HTR-8/SVneo (cell line): ENCODE measurements around the gene PLK5.
"Not testable (repeated sequence)": the region's sequence is repeated elsewhere in the genome, so short reads cannot be mapped to it uniquely, and the experiment has no call there.

Experiments
- DNase-seq: peaks from one replicate; pipeline ENCODE4 v3.0.0; 2011; ENCODE audit warnings: low spot score, mixed read lengths; ENCODE audit not compliant: insufficient read length
- FAIRE-seq: peaks from 2 replicates; lab custom pipeline; 2011; peaks lifted over from hg19 to GRCh38; lab: Jason Lieb, UNC

The PLK5 gene, protein sequence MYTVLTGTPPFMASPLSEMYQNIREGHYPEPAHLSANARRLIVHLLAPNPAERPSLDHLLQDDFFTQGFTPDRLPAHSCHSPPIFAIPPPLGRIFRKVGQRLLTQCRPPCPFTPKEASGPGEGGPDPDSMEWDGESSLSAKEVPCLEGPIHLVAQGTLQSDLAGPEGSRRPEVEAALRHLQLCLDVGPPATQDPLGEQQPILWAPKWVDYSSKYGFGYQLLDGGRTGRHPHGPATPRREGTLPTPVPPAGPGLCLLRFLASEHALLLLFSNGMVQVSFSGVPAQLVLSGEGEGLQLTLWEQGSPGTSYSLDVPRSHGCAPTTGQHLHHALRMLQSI

DNA sequence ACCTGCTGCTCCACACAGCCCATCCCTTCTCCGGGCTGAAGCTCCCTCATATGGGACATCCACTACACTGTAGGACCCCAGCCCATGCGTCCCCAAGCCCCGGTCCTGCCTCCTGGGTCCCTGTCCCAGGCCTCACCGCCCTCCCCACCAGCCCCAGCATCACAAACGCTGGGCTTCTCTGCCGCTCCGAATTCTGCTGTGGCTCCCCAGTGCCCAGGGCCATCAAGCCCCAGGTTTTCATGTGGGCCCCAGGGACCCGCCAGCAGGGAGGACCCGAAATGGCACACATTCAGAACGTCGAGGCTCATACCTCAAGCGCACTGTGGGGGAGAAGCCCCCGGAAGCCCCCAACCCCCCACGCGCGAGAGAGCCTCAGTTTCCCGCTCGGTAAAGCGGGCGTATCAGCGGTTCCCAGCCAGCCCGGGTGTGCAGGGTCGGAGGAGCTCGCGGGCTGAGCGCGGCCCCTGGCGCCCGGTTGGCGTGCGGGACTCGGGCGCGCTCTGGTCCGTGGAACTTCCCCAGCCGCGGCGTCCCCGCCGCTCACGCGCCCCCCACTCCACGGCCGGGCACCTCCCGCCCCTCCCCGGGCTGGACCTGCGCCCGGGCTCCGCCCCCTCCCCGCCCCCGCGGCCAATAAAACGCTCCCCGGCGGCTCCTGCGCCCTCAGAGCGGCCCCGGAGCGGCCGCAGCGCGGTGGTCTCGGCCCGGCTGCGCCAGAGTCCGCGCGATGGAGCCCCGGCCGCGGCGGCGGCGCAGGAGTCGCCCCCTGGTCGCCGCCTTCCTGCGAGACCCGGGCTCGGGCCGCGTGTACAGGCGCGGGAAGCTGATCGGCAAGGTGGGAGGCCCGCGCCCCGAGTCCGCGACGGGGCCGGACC is at the start of gene PLK5:
TSS of gene PLK5 (plus strand) at position 666 of the 875 bp plus-strand sequence. CDS start 2,920 bp downstream, outside the sequence.
- no peak for FAIRE-seq

DNA sequence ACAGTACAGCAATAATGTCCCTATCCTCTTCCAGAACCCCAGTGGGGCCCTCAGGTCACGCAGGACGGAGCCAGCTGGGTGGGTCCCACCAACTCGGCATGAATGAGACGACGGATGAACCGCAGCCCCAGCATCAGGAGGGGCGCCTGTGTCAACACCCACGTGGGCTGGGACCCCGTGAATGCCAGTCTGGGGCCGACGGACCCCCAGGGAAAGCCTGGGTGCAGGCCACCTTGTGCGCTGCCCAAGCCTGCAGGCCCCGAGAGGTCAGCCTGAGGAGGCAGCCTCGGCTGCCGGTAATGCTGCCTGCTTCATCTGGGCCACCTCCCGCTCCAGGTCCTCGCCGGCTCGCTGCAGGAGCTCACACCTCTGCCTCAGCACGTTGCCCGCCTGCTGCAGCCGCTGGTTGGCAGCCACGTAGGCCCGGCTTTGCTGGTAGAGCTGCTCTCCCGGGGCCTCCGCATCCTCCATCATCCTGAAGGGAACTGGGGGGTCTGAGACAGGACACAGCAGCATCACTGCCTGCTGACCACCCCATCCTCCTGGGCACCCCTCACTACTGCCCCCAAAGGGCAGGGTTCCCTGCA is 49.0 kb upstream of the PLK5 start:
- no peak for DNase-seq
- FAIRE-seq: no peak

More for the DNA sequence above, at the start of gene PLK5:
- no peak for DNase-seq

DNA sequence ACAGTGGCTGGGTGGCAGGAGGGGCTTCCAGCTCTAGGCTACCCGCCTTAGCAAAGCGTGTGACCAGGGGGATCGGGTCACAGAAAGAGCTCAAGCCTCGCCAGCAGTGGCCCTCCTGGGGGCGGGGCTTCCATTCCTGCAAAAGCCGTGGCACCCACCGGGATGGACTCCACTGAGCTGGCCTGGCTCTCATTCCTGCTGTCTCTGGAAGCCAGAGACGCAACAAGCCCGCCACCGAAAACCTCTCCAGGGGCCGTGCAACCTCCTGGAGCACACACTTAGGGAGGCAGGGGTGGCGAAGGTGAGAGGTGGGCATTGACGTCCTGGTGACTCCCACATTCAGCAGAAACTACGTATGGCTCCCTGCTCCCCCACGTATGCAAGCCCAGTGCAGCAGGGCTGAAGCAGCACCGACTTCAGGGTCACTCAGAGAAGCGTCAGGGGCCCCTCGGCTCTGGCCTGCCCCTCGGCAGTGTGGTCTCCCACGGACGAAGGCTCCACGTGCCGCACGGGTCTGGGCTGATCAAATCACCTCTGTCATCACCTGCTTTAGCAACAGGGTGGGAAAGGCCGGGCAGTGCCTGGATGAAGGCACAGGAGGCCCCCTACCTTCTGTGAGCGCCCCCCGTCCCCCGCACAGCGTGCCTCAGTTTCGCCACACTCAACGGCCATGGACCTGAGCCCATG is 48.0 kb upstream of the PLK5 start:
- DNase-seq (no peak), FAIRE-seq (no peak)

DNA sequence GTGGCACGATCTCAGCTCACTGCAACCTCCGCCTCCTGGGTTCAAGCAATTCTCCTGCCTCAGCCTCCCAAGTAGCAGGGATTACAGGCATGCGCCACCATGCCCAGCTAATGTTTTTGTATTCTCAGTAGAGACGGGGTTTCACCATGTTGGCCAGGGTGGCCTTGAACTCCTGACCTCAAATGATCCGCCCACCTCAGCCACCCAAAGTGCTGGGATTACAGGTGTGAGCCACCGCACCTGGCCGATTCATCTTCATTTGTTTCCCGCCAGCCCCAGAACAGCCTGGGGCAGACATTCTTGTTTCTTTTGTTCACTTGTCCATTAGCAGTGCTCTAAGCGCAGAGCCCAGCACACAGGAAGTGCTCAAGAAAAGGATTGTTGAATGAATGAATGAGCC is 46.8 kb upstream of the PLK5 start:
- not testable (repeated sequence) for FAIRE-seq

DNA sequence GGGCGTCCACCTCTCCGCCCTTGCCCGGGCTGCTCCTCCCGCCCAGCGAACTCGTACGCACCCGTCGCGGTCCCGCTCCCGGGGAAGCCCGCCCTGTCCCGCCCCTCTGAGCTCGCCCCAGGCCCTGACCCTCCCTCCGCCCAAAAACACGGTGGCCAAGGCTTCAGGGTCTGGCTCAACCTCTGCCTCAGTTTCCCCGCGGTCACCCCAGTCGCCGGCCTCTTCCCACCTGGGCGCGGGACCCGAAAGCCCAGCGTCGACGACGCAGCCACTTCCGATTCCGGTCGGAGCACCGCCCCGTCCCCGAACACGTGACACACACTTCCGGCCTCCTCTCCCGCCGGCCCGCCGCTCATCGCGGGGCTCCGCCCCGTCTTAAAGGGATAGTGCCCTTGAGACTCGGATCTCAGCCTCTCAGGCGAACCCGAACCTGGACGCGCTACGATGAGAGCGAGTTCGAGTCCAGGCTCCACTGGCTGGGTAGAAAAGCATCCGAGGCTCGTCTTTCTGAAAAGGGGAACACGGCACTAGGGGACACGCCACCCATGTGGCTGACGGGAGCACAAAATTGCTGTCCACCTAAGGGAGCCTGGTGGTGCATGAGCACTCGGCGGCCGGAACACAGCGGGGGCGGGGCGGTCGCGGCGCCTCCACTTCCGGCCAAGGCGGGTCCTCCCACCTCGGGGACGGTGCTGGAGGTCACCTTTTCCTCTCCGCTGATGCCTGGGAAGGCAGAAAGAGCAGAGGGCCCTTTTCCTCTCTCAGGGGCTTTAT is 44.8 kb upstream of the PLK5 start, which contains the start of gene C19orf25:
TSS of gene C19orf25 (minus strand) at position 282 of the 774 bp plus-strand sequence. CDS start 312 bp downstream, outside the sequence.
- FAIRE-seq: peak; percentile 93

More for the DNA sequence above, 46.8 kb upstream of the PLK5 start:
- DNase-seq: not testable (repeated sequence)

DNA sequence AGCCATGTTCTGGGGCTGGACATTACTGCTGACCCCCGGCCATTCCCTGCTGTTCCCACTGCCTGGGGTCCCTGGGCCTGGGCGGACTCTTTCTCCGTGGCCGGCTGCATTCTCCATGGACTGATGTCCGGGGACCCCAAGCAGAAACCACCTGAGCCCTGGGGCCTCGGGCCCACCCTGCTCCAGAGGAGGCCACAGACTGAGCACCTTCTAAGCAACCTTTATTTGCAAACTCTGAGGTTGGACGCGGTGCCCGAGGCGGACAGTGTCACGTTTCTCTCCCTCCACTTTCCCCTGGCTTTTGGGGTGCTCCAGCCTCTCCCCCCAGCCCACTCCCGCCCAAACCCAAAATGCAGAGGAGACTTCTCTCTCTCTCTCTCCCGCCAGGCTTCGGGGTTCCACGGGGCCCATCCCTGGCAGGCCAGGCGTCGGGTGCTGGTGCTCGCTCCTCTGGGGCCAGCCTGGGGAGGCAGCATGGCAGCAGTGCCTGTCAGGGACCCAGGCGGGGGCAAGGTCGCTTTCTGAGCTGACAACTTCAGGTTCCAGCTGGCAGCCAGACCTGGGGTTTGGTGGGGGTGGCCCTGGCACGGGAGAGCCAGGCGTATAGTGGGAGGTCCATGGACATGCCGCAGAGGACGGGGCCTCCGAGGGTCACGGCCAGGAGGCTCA is 42.5 kb upstream of the PLK5 start:
- DNase-seq (no peak), FAIRE-seq (no peak)

More for the DNA sequence above, 44.8 kb upstream of the PLK5 start, which contains the start of gene C19orf25:
- peak; percentile 91 for DNase-seq

DNA sequence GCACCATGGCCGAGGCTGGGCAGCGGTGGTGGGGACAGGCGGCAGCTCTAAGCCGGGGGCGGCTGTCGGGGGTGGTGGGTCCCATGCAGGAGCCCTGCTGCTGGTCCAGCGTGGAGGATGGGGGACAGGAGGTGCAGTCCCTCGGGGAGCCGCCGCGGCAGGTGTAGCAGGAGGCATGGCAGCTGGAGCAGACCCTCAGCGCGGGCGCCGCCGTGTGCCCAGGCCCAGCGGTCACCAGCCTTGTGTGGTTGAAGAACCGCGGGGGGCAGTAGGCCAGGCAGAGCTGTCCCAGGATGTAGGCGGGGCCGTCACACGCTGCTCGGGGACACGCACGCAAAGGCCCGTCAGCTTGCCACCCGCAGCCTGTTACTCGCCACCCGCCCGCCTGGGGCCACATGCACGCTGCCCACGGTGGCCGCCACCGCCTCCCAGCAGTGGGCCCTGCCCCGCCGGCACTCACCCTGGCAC is 42.0 kb upstream of the PLK5 start:
- DNase-seq (no peak), FAIRE-seq (no peak)

DNA sequence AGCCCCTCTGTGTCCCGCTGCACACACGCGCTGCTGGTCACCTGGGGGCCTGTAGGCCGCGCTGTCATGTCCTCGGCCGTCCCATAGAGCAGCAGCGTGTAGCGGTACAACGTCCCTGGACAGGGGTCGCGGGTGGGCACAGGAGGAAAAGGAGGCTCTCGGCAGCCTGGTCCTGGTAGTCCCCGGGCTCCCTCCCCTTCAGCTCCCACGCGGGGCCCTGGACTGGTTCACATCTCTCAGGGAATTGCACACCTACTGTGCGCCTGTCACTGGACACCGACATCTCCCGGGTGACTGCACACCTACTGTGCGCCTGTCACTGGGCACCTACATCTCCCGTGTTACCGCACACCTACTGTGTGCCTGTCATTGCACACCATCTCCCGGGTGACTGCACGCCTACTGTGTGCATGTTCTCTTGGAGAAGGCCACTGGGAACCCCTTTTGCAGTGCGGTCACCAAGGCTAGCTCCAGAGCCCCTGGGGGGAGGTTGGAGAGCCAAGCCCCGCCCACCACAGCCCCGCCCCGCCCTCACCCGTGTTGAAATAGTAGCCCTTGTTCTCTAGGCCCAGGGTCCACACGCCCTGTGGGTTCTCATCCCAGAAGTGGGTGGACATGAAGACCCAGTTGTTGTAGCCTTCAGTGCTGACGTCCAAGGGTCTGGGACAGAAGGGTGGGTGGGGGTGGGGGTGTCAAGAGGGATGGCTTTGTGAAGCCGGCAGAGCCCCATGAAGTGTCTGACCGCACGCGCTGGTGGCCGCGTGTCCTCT is 41.3 kb upstream of the PLK5 start:
- no peak for FAIRE-seq
- no peak for DNase-seq

DNA sequence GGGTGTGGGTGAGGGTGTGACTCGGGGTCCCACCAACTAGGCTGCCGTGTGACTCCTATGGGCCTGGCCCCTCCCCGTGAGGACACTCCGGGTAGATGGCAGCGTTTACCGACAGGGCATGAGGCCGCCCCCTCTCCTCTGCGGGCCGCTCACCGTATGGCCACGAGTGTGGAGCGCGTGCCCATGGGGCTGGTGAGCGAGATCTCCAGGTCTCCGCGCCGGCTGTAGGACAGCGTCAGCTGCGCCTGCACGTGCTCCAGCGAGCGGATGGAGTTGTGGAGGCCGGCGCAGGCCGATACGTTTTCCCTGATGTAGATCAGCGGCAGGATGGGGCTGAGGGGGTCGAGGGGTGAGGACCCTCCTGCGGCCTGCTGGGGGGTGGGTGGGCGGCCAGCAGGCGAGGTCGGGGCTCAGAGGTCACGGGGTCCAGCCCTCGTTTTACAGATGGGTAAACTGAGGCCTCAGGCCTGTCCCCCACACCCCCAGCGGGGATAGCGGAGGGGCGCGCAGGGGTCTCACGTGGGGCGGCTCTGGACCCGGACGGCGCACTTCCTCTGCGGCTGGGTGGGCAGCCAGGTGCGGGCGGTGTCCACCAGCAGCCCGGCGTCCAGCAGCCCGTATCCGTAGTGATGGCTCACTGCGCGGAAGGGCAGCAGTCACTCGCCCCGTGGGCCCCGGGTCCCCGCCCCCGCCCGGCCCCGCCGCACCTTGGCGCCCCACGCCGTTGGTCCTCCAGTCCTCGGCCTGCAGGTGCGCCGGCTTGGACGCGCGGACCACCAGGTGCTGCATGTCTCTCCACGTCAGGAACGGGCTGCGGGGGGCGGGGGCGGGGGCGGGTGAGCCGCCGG is 40.5 kb upstream of the PLK5 start:
- DNase-seq (no peak), FAIRE-seq (no peak)

DNA sequence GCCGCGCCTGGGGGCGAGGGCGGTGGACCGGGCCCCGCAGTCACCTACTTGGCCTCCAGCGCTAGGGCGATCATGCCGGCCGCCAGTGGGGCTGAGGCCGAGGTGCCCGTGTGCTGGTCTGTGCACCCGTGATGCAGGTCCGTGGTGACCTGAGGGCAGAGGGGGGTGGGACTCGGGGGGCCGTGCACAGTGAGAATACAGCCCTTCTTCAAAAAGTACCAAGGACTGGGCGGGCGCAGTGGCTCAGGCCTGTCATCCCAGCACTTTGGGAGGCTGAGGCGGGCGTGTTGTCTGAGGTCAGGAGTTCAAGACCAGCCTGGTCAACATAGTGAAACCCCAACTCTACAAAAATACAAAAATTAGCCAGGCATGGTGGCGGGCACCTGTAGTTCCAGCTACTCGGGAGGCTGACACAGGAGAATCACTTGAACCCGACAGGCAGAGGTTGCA is 39.9 kb upstream of the PLK5 start:
- DNase-seq: no peak
- no peak for FAIRE-seq

DNA sequence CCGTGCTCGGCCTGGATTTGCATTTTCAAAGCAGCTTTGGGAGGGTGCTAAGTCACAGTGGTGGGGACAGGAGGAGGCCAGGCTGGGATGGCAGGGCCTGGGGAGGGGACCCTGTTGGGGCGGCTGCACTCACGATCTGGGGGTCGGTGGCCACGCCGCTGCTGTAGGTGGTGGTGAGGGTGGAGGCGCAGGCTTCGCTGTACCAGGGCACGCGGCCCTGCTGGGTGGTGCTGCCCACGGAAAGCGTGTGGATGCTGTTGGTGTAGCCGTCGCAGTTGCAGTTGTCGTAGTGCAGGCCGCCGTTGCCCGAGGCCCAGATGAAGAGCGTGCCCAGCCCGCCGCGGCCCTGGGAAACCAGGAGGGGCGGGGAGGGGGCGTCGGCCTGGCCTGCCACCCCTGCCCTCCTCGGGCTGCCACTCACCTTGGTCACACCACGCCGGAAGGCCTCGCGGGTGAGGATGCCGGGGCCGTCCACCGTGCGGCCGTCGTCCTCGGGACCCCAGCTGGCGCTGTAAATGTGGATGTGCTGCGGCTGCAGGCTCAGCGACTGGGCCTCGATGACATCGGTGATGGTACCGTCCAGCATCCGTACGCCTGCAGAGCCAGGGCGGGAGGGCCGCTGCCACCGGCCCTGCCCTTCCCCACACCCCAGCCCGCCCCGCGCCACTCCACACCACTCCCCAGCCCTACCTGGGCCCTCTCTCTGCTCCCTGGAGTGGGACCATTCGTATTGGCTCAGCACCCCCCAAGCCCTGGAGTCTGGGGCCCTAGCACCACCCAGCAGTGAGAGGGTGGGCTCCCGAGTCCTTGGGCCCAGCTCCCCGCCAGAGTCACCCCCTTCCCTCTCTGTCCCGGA is 36.9 kb upstream of the PLK5 start:
- no peak for DNase-seq
- FAIRE-seq: no peak

DNA sequence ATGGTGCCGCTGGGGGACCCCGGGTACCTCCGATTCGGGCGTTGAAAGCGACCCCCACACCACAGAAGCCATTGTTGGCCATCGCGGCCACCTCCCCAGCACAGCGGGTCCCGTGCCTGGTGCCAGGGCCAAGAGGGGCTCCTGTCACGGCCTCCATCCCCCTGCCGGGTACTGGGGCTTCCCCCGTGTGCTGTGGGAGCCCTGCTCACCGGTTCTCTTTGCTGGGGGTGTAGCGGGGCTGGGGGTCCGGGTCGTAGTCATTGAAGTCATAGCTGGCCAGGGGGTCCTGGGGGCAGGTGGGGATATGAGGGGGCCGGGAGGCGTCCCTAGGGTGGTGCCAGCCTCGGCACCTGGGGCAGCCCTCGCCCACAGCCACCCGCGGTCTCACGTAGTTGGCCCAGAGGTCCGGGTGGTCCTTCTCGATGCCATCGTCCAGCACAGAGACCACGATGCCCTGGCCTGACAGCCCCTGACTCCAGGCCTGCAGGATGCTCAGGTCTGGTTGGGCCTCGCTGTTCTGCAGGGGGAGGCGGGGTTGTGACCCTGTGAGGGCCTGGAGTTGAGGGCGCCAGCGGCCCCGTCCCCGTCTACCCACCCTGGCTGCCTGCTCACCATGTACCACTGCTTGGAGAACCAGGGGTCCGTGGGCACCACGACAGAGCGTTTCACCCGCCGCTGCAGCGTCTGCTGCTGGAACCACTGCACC is 36.1 kb upstream of the PLK5 start:
- no peak for FAIRE-seq
- DNase-seq: no peak

DNA sequence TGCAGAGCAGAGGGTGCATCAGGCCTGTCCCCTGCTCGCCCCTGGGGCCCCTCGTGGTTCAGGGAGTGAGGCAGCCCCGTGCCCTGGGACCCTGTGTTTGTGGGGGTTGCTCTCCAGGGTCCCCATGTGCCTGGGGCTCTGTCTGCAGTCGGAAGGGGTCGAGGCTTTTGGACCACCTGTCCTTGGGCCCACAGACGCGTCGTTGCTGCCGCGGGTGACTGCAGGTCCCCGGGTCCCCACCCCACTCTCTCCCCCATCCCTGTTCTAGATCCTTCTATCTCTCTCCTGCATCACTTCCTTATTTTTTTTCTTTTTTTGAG is 35.6 kb upstream of the PLK5 start:
- DNase-seq (no peak), FAIRE-seq (no peak)

DNA sequence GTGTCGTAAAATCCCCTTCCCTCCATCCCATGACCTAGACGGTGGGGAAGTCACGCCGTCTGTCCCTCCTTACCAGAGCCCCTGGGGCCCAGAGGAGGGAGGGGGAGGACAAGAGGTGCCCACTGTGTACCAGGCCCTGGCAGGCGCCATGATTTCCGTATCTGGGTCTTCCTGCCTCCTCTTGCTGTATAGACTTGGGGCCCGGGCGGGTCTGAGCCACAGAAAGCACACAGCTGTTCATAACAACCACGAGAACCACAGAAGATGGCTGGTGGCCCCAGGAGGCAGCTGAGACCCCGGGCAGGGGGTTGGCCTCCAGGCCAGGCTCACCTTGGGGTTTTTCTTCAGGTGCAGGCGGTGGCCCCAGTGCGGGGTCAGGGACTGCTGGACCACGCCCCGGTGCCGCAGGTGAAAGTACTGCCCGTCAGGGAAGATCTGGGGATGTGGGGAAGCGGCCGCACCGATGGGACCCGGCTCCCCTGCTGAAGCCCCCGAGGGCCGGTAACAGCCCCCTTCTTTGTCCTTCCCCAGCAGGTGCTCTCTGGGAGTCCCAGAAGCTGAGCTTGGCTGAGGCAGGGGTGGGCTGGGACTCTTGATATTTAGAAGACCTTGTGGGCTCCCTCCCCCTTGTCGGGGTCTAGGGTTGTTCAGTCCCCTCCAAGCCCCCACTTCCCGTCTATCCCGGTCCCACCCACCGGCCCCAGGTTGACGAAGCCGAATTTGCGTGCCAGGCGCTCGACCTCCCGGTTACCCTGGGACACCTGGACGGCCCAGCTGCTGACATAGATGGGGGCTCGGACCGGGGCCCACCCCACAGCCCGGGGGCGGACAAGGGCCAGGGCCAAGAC is 34.2 kb upstream of the PLK5 start:
- DNase-seq (no peak), FAIRE-seq (no peak)
